Testis (tissue), 2 donors: ENCODE measurements around the gene FZD8.

ENCODE experiments used
- CTCF ChIP-seq, 3 experiments: fragments of 450-650 bp in 2 of 3; fragments of 200-600 bp in 1 of 3; sonication (generic) in 1 of 3; IDR thresholded peaks; one replicate each; pipeline ENCODE4 v1.5.1; 2016 to 2019; ENCODE audit warnings: antibody characterized with exemption in 3 of 3, mild to moderate bottlenecking in 2 of 3, moderate library complexity in 1 of 3
- POLR2A ChIP-seq: fragments of 450-650 bp; IDR thresholded peaks from one replicate; pipeline ENCODE4 v1.6.1; 2017; ENCODE audit warnings: antibody characterized with exemption, mild to moderate bottlenecking, moderate library complexity

GRCh38 chr10:35594115-35595079 lies 47.7 kb downstream of the FZD8 start:
- TF ChIP-seq CTCF (IDR thresholded peaks at IDR 0.05), result no peak
- no peak for TF ChIP-seq POLR2A
